SH-SY5Y (cell line): Measurements from ENCODE around the gene ZDHHC14.

Experiments used
- GATA2 ChIP-seq: IDR thresholded peaks from 2 replicates; pipeline ENCODE4 v1.6.1; 2011; ENCODE audit warnings: mild to moderate bottlenecking, low read depth, low read length
- GATA3 ChIP-seq: IDR thresholded peaks from 2 replicates; pipeline ENCODE4 v1.6.1; 2011; ENCODE audit warnings: low read depth, mild to moderate bottlenecking, low read length, moderate library complexity

GRCh38 chr6:157647261-157647915 lies 266.4 kb downstream of the ZDHHC14 start:
- no peak for TF ChIP-seq GATA2
- no peak for TF ChIP-seq GATA3
